Left ventricle myocardium superior (tissue), 1 donor: Measurements from ENCODE around the gene NUDT5. TPM values are rescaled to one million over a fixed set of nuclear protein-coding genes. Genes with fewer than 3 reads are reported as not detected.

Experiments used
- ATAC-seq: fragments of 200-7000 bp; cut with Tn5 transposase; one replicate; pipeline ENCODE4 v1.9.1; 2020; ENCODE audit warnings: mild to moderate bottlenecking, moderate library complexity
- DNase-seq: peaks from one replicate; pipeline ENCODE4 v3.0.0-alpha.2; 2020
- intact Hi-C: fragments of 100-400 bp; cut with micrococcal nuclease; formaldehyde crosslinking; loops from one replicate; pipeline ENCODE4 v1.11.0; 2022
- total RNA-seq: library from RNA; stranded (reverse); fragmentation: NEBNext Ultra II Directional; extraction: Animal tissue kit (Norgen Biotek cat#: 25700); gene quantifications from one replicate; pipeline ENCODE4 v1.2.1, GENCODE V29; 2021
- donor health status: DM: no; HTN: yes; CAD: no; lungs with severe emphysema.

Gene NUDT5
- total RNA-seq, 1 donor from 2014 or later = 9.2 TPM

DNA sequence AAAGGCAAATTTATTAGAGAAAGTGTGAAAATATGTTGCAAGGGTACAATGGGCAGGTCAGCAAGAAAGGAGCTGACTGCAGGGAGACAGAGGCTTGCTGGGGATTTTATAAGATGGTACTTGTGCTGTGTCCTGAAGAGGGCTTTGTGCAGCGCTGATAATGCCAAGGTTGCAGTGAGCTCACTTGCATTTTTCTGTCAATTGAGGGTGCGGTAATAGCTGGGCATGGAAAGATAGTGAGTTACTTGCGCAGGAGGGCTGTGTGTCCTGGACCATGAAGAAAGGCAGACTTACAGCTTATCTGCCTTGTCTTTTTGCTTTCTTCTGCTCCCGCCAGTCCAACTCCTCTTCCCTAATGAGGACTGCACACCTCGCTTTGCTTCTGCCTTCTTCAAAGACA lies 12.8 kb upstream of the NUDT5 start:
- ATAC-seq = no peak
- DNase-seq = no peak
- intact Hi-C loops = no loop called here

DNA sequence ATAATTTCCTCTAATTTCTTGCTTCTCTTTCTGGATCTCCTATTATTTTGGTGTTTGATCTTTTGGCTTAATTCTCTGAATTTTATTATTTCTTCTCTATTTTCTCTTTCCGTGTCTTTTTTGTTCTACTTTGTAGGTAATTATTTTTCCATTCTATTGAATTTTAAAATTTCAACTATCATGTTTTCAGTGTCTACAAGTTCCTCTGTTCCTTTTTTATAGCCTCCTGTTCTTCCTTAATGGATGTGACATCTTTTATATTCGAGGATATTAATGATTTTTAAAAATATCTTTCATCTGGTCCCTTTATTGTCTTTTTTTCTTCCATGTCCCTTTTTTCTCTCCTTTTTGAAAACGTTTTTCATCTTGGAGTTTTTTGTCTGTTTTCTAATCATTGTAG lies 11.4 kb upstream of the NUDT5 start:
- no peak for ATAC-seq
- intact Hi-C loops = no loop called here

DNA sequence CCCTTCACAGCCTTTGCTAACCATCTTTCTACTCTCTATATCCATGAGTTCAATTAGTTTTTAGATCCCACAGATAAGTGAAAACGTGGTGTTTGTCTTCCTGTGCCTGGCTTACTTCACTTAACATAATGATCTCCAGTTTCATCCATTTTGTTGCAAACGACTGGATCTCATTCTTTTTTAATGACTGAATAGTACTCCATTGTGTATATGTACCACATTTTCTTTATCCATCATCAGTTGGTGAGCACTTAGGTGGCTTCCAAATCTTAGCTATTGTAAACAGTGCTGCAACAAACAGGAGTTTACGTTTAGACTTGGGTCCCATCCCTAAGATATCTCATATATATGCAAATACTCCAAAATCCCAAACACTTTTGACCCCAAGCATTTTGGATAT lies 9.4 kb upstream of the NUDT5 start:
- no peak for ATAC-seq
- intact Hi-C loops = no loop called here
- DNase-seq = no peak

More for the DNA sequence above, 11.4 kb upstream of the NUDT5 start:
- DNase-seq = no peak

DNA sequence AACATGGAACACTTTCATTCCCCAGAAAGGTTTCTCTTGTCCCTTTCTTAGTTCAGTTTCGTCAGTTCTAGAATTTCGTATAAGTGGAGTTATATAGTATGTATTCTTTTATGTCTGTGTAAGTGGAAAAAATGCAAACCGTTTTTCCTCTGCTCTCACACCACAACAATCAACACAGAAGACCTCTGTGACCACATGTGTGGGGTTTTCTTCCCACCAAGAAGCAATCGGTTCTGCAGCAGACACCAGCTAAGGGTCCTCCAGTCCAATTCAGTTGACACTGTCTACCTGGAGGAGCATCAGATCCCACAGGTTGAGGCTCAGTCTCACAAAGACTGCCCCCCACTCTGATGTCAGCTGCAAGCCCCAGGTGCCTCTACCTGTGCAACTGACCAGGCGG lies 6.5 kb upstream of the NUDT5 start:
- intact Hi-C loops = no loop called here
- no peak for ATAC-seq
- DNase-seq = no peak

DNA sequence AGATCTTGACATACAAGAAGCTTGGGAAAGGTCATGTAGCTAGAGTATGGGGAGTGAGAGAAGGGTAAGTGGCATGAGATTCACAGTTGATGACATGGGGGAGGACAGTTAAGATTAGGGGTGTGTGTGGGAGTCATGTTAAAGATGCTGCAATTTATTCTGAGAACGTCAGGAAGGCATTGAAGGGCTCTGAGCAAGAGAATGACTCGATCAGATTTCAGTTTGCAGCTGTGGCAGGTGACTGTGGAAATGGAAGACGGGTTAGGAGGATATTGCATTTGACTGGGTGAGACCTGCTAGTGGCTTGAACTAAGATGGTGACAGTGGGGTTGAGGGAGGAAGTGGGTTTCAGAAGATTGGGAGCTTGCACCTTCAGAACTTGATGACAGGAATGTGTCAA lies 5.9 kb upstream of the NUDT5 start:
- DNase-seq (no peak), ATAC-seq (no peak)
- intact Hi-C loops = no loop called here

DNA sequence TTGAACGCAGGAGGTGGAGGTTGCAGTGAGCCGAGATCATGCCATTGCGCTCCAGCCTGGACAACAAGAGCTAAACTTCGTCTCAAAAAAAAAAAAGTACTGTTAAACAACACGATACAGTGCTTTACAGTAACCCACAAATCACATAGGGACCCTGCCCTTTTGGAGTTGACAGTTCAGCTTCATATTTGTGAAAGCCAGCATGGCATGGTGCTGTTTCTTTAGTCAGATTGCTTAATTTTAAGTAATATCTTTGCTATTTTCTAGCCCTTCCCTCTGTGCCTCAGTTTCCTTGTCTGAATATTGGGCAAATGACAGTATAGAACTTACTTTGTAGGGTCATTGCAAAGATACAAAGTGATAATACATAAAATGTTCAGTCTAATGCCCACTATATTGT lies 5.2 kb upstream of the NUDT5 start:
- DNase-seq (no peak), ATAC-seq (no peak)
- intact Hi-C loops = no loop called here

DNA sequence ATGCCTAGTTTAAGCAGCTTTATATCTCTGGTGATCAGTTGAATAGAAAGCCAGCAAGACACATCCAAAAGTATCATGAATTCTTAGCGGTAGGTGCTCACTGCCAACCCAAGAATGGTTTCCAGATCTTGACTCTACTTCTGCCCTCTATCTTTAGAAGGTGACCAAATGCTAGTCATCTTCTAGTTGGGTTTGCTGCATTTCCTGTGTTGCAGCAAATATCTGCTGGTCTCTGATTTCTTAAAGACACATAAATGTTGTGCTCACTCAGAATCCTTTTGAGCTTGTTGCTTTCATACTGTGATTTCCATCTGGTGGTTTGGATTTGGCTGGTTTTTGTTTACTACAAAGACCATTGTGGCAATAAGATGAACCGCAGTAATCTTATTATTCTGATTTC lies 2.5 kb upstream of the NUDT5 start:
- intact Hi-C loops = no loop called here
- DNase-seq (no peak), ATAC-seq (no peak)

DNA sequence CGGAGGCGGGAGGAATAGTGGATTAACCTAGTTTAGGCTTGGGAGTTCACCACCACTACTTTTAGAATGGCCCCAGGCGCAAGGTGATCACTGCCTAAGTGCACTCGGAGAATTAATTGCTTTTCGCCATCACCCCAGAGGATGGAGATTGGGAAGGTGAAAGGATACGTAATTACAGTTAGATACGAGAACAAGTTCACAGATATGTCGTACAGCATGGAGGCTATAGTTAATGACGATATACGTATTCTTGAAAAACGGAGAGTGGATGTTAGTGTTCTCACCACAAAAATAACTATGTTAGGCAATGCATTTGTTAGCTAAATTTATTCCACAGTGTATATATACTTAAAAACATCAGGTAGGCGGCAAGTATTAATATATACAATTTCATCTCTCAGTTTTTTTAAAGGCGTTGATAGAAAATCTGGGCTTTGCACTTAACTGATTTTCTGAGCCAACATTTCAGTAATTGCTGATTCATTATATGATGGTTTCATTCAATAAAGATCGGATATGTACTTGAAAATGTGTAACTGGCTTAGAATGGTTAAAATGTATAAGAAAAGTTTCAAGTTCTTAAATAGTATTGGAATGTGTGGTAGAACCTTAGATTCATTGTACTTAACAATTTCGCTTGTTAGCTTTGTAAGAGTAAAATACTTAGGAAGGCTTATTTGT lies 980 bp upstream of the NUDT5 start:
- no peak for DNase-seq
- intact Hi-C loops = no loop called here
- ATAC-seq = no peak

DNA sequence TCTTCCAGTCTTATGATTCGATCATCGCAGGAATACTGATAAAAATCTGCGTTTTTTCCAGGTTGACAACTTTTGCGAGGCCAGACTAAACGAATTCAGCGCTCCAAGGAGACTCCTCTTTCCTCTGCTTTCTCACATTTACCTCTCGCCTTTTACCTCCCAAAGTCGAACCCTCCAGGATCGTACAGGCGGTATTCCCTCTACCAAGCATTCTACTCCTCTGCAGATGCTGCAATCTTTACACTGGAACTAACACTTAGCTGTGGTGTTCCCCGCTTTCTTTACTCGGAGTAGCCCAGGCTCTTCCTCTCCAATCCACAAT lies 449 bp downstream of the NUDT5 start:
- DNase-seq (no peak), ATAC-seq (no peak)
- intact Hi-C loops = no loop called here

DNA sequence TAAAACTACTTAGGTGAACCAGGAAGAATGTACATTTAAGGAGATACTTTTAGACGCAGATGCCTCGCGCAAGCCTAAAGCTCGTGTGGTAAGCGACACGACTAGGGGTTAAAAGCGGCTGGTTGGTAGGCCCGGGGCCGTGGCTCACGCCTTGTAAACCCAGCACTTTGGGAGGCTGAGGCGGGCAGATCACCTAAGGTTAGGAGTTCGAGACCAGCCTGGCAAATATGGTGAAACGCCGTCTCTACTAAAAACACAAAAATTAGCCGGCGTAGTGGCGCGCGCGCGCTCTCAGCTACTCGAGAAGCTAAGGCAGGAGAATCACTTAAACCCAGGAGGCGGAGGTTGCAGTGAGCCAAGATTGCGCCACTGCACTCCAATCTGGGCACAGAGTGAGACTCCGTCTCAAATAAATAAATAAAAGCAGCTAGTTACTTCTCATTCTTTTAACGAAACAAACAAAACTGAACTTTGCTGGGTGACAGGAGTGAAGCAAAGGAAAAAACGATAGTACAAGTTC lies 879 bp downstream of the NUDT5 start:
- intact Hi-C loops = no loop called here

DNA sequence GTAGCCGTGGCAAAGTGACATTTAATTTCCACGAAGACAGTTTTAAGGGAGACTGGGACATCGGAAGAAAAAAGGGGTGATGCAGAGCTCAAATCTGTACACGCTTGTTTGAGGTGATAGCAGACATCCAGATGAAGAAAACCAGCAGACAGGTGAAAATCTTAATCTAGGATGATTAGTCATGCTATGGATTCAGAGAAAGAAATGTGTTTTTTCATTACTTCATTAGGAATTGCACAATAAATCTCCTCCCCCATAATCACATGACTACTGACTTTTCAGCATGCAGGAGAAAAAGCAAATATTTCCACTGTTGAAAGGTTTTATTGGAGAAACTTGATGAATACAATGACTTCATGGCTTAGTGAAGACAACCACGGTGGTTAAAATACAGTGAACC lies 2.5 kb downstream of the NUDT5 start:
- no peak for DNase-seq
- ATAC-seq = no peak
- intact Hi-C loops = no loop called here

More for the DNA sequence above, 879 bp downstream of the NUDT5 start:
- ATAC-seq = peak; percentile 60
- DNase-seq = peak; percentile 60

DNA sequence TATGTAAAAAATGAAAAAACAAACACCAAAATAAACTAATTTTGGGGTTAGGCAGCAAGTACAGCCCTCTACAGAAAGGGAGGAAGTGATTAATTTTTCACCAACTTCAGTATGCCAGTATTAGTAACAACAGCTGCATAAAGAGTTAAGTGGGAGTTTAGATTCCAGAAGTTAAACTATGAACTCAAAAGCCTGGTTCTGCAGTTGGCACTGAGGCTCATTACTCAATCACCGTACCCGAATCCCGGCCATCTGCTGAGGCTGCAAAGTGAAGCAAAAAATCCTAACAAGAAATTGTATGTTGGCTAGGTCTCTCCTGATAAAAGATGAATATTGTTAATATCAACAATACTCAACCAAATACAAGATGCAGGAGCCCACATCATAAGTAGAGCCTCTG lies 4.0 kb downstream of the NUDT5 start:
- no peak for ATAC-seq
- intact Hi-C loops = no loop called here

DNA sequence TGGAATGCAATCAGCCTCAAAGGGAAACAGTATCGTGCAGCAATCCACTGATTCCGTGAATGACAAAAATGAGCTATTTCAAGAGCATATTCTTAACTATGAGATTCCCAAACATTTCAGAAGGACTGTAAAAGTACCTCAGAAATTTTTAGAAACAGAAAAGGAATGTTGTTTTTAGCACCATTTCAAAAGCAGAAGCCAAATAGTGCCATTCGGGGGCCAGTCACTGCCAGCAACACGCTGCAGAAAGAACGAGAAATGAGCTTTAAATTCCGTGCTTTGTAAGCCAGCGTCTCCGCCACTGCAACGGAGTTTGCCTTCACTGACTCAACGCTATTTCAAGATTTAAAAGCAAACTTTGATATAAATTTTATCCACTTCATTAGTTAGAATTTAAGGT lies 6.3 kb downstream of the NUDT5 start:
- intact Hi-C loops = no loop called here
- DNase-seq (no peak), ATAC-seq (no peak)

More for the DNA sequence above, 4.0 kb downstream of the NUDT5 start:
- DNase-seq = no peak

DNA sequence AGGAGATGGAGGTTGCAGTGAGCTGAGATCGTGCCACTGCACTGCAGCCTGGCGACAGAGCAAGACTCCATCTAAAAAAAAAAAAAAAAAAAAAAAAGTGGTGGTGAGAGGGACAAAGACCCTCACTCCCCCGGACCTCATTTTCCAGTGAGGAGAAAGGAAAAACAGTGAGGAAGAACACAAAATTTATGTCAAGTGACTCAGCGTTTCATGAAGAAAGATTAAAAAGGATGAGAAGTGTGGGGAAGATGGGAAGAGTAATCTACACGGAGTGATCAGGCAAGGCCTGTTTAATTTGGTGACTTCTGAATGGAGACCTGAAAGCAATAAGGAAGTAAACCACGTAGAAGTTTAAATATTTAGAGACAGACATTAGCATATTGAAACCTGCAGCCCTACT lies 7.0 kb downstream of the NUDT5 start:
- intact Hi-C loops = no loop called here
- ATAC-seq (no peak), DNase-seq (no peak)

DNA sequence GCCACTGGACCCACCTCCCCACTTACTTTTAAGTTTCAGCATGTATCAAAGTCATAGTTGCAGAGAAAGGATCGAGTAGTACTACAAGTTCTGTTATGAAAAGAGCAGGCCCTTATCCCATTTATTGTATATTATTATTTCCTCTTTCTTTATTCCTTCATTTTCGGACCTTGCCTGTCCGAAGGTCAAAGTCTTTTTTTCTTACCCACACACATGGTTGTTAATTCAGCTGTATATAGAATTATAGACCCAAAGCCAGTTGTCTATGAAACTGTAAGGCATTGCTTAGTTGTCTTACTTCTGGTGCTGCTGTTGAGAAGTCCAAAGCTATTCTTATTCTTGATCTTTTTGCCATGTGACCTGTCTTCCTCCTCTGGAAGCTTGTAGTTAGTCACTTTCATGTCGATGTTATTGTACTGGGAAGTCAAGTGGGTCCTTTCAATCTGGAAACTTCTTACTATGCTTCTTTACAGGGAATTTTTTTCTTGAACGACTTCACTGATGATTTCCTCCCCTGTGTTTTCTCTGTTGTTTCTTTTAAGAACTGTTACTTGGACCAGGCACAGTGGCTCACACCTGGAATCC lies 8.3 kb downstream of the NUDT5 start:
- intact Hi-C loops = no loop called here
- DNase-seq (no peak), ATAC-seq (no peak)

DNA sequence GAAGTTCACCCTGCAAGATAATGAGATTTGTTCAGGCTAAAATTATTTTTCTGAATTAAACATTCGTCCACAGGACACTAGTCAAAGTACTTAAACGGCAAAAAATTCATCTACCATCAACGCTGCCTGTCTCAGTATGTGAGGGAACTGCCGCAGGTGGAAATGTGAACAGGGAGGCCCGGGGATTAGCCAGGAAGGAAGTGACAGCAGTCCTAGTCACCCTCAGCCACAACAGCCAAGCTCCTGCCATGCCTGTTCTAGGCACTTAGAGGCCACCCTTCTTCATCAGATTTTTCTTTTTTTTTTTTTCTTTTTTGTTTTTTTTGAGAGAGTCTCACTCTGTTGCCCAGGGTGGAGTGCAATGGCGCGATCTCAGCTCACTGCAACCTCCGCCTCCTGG lies 9.4 kb downstream of the NUDT5 start:
- intact Hi-C loops = no loop called here
- DNase-seq = no peak
- no peak for ATAC-seq

DNA sequence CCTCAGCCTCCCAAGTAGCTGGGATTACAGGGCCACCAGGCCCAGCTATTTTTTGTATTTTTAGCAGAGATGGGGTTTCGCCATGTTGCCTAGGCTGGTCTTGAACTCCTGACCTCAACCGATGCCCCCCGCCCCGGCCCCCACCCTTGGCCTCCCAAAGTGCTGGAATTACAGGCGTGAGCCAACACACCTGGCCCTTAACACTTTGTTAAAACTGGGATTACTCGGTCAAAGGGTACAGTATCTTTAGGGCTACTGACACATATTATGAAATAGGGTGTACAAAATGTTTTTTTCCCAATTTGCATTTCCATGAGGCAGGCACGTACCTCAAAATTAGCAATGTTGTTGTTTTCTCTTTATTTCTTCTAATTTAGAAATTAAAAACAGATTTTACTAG lies 11.5 kb downstream of the NUDT5 start:
- DNase-seq = no peak
- ATAC-seq = no peak
- intact Hi-C loops = no loop called here

DNA sequence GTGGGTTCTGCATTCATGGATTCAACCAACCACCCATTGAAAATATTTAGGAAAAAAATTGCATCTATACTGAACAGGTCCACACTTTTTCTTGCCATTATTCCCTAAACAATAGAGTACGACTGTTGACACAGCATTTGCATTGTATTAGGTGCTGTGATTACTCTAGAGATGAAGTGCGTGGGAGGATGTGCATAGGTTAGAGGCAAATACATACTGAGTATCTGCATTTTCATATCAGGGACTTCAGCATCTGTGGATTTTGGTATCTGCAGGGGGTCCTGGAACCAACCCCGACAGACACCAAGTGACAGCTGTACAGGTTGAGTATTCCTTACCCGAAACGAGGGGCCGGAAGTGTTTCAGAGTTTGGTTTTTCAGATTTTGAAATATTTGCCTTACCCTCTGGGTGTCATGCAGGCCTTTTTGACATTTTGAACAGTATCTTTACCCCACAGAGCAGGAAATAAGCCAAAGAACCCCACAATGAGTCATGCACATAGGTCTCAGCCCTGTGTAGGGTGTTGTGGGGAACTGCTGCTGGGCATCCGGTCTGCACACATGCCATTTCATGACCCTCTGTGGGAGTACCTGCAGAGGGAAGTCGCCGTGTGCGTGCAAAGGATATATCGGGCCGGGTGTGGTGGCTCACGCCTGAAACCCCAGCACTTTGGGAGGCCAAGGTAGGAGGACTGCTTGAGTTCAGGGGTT lies 14.5 kb downstream of the NUDT5 start:
- ATAC-seq (peak; percentile 30), DNase-seq (peak; percentile 34)
- intact Hi-C loops = no loop called here

DNA sequence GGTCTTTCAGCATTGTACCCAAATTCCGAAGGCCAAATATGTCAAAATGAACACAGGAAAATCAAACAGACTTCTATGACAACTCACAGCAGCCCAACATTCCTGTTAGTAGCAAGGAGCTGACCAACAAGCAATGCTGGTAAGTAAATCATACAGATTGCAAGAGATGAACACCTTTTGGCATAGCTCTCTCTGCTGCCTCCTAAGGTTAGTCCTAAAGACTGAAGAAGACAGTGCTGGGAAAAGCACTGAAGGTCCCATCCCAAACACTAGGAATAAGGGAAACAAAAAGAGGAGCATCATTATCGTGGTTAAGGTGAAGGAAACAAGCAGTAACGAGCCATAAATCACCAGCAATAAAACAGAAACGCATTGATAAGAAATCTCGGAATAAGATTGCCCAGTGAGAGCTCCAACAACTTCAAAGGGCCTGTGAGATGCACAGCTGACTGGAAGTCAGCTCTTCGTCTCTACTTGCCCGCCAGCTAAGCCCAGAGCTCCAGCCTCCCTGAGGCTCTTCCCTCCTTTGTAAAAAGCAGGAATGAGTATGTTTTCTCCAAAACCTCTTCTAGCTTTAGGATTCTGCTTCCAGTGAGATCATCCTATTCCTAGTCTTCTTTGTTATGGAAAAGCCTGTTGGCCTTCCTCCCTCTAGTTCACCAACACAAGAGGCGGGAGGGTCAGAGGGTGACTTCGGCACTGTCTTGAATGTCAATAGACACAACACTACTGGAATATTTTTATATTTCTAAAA lies 15.3 kb downstream of the NUDT5 start:
- DNase-seq (no peak), ATAC-seq (no peak)
- intact Hi-C loops = no loop called here

DNA sequence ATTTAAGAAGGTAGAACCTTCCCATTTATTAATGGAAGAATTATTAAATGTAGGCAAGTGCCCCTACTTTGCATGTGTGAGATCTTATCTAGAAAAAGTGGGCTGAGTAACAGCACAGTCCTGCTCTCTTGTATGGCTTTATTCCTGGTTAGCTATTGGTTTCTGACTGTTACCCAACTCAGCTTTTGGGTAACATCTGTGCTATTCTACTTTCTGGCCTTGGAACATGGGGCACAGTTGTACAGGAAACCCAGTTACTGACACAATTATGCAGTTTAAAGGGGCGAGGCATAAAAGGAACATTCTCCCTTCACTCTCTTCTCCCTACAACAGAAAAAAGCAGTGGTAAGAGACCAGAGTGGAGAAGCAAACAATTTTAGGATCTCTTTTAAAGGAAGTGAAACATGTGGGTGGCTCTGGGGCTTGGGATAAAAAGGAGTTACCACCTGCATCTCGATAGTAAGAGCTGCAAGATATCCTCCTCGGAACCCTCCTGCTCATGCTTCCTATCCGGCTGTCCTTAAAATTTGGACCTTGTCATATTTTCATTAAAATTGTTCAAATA lies 16.0 kb downstream of the NUDT5 start:
- no peak for DNase-seq
- ATAC-seq = no peak
- intact Hi-C loops = no loop called here
